Liver (tissue), 9 donors: Measurements from ENCODE around the gene DAAM1. TPM values are rescaled to one million over a fixed set of nuclear protein-coding genes. Genes with fewer than 3 reads are reported as not detected.

Experiments used
- DNase-seq: peaks from one replicate; pipeline ENCODE4 v3.0.0-alpha.2; 2017; ENCODE audit warnings: low spot score
- H3K27ac ChIP-seq, 2 donors: one replicate each; pipeline ENCODE4 v1.7.0; 2013; ENCODE audit warnings: inconsistent platforms in 2 of 2, low read length in 2 of 2, control low read depth in 1 of 2, low read depth in 1 of 2, mild to moderate bottlenecking in 1 of 2
- H3K27me3 ChIP-seq, 4 donors: one replicate each; pipeline versions ENCODE4 v1.6.1 to v1.7.0; 2013; ENCODE audit warnings: low read length in 3 of 4, inconsistent platforms in 1 of 4, mild to moderate bottlenecking in 1 of 4, moderate library complexity in 1 of 4; ENCODE audit not compliant: control insufficient read depth in 4 of 4, insufficient read depth in 4 of 4
- H3K36me3 ChIP-seq, 4 donors: one replicate each; pipeline versions ENCODE4 v1.6.1 to v1.7.0; 2013; ENCODE audit warnings: low read length in 3 of 4, mild to moderate bottlenecking in 3 of 4, low read depth in 1 of 4, moderate library complexity in 1 of 4; ENCODE audit not compliant: control insufficient read depth in 4 of 4, insufficient read depth in 3 of 4
- H3K4me1 ChIP-seq, 4 donors: one replicate each; pipeline versions ENCODE4 v1.6.1 to v1.7.0; 2013; ENCODE audit warnings: low read length in 3 of 4, mild to moderate bottlenecking in 3 of 4, moderate library complexity in 1 of 4; ENCODE audit not compliant: control insufficient read depth in 4 of 4, insufficient read depth in 4 of 4
- H3K4me3 ChIP-seq, 3 donors: one replicate each; pipeline versions ENCODE4 v1.6.1 to v1.7.0; 2013; ENCODE audit warnings: low read length in 3 of 3, control low read depth in 1 of 3, low read depth in 1 of 3, mild to moderate bottlenecking in 1 of 3
- H3K9ac ChIP-seq, 2 donors: one replicate each; pipeline ENCODE4 v1.7.0; 2013; ENCODE audit warnings: low read length in 2 of 2, mild to moderate bottlenecking in 2 of 2, moderate library complexity in 2 of 2, control low read depth in 1 of 2, low read depth in 1 of 2
- H3K9me3 ChIP-seq, 4 donors: one replicate each; pipeline versions ENCODE4 v1.6.1 to v1.7.0; 2013; ENCODE audit warnings: low read length in 3 of 4; ENCODE audit not compliant: control insufficient read depth in 4 of 4
- EGR1 ChIP-seq, 2 donors: IDR thresholded peaks; 2 replicates each; pipeline ENCODE4 v1.6.1; 2016 to 2018; ENCODE audit warnings: antibody characterized with exemption in 2 of 2, low read depth in 2 of 2
- FOXA1 ChIP-seq: IDR thresholded peaks from 2 replicates; pipeline ENCODE4 v1.6.1; 2016; ENCODE audit warnings: antibody characterized with exemption
- FOXA2 ChIP-seq: IDR thresholded peaks from 2 replicates; pipeline ENCODE4 v1.6.1; 2016; ENCODE audit warnings: antibody characterized with exemption
- GABPA ChIP-seq, 2 donors: IDR thresholded peaks in 1 of 2; conservative IDR thresholded peaks in 1 of 2; 2 replicates each; pipeline ENCODE4 v1.6.1; 2016; ENCODE audit warnings: antibody characterized with exemption in 2 of 2, mild to moderate bottlenecking in 1 of 2, moderate library complexity in 1 of 2
- HNF4A ChIP-seq, 2 donors: conservative IDR thresholded peaks; 2 replicates each; pipeline ENCODE4 v1.6.1; 2016; ENCODE audit warnings: antibody characterized with exemption in 2 of 2, mild to moderate bottlenecking in 2 of 2
- HNF4G ChIP-seq: IDR thresholded peaks from 2 replicates; pipeline ENCODE4 v1.6.1; 2016; ENCODE audit warnings: antibody characterized with exemption
- JUND ChIP-seq, 2 donors: IDR thresholded peaks; 2 replicates each; pipeline ENCODE4 v1.6.1; 2016; ENCODE audit warnings: antibody characterized with exemption in 2 of 2
- NR2F2 ChIP-seq: IDR thresholded peaks from 2 replicates; pipeline ENCODE4 v1.6.1; 2016; ENCODE audit warnings: antibody characterized with exemption
- RAD21 ChIP-seq, 2 donors: IDR thresholded peaks; 2 replicates each; pipeline ENCODE4 v1.6.1; 2016; ENCODE audit warnings: antibody characterized with exemption in 2 of 2, mild to moderate bottlenecking in 2 of 2
- RXRA ChIP-seq, 2 donors: IDR thresholded peaks; 2 replicates each; pipeline ENCODE4 v1.6.1; 2017 to 2018; ENCODE audit warnings: antibody characterized with exemption in 2 of 2, mild to moderate bottlenecking in 1 of 2
- SP1 ChIP-seq: IDR thresholded peaks from 2 replicates; pipeline ENCODE4 v1.6.1; 2018; ENCODE audit warnings: antibody characterized with exemption, mild to moderate bottlenecking
- TAF1 ChIP-seq: conservative IDR thresholded peaks from 2 replicates; pipeline ENCODE4 v1.6.1; 2016; ENCODE audit warnings: antibody characterized with exemption, mild to moderate bottlenecking
- YY1 ChIP-seq: IDR thresholded peaks from 2 replicates; pipeline ENCODE4 v1.6.1; 2016; ENCODE audit warnings: antibody characterized with exemption, mild to moderate bottlenecking
- WGBS: extraction: QIAGEN DNeasy Blood & Tissue Kit; methylation state at CpG from one replicate; pipeline ENCODE4 v1.1.7; 2013; 5-methylcytosine and 5-hydroxymethylcytosine counted together
- polyA plus RNA-seq, 2 donors: library from polyadenylated mRNA; stranded (reverse) in 1 of 2; unstranded in 1 of 2; fragments of 200-250 nt in 1 of 2; fragments of >200 nt in 1 of 2; fragmentation: Nextera tagmentation in 1 of 2; extraction: Ambion mirVana in 1 of 2; gene quantifications; one replicate each; pipeline versions ENCODE4 v1.2.1 to v1.2.3, GENCODE V29; 2013 to 2015
- total RNA-seq, 2 donors: library from RNA; depleted of rRNA; stranded (reverse); fragments of >200 nt; gene quantifications; one replicate each; pipeline ENCODE4 v1.2.3, GENCODE V29; 2014
- TF ChIP-seq, protein P1 (sequence below): IDR thresholded peaks from 2 replicates; pipeline ENCODE4 v1.6.1; 2016; ENCODE audit warnings: antibody characterized with exemption
- TF ChIP-seq, protein P2 (sequence below): IDR thresholded peaks from 2 replicates; pipeline ENCODE4 v1.6.1; 2016; ENCODE audit warnings: antibody characterized with exemption, mild to moderate bottlenecking
- TF ChIP-seq, protein P3 (sequence below): fragments of 150-350 bp; IDR thresholded peaks from 2 replicates; pipeline ENCODE4 v1.5.1; 2017; ENCODE audit warnings: improper control_type of control experiment, low read depth, low read length; ENCODE audit not compliant: missing input control
- TF ChIP-seq, protein P4 (sequence below): IDR thresholded peaks from 2 replicates; pipeline ENCODE4 v1.6.1; 2016; ENCODE audit warnings: antibody characterized with exemption
- TF ChIP-seq, protein P5 (sequence below): IDR thresholded peaks from 2 replicates; pipeline ENCODE4 v1.6.1; 2016; ENCODE audit warnings: antibody characterized with exemption
- donor health status: healthy.
- donor health status: healthy.
- donor health status: healthy.
- donor health status: healthy.
- donor health status: healthy.

The DAAM1 gene
- total and polyA plus RNA-seq, 4 donors: 9.5 to 28.4 (median 18.5) TPM

DNA sequence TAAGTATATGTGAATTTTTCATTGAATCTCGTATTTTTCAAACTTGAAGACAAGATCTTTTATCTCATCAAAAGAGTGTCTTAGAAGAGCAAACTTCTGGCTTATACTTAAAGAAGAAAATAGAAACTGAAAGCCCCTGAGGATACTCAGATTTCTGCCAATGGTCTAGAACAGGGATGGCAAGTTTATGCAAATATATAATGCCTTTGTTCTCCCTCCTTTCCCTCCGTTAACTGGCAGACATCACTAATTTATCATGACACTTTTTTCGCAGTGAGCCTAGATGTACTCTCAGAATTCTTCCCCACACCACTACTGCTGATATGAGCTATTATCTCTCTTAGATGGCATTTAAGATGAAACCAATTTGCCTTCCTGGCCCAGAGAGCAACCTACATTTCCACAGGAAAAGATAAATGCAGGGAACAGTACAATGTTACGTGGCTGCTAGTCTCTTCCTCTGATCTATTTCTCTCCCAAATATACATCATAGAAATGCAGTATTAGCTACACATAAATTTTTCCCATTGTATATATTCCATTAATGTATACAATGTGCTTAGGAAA, 40.0 kb upstream of the DAAM1 start:
- Histone ChIP-seq H3K4me3 (no peak overlapping the region), H3K36me3 (no peaks in the 10 kb centered on the region), H3K27ac (no peak overlapping the region), H3K9me3 (no peaks in the 10 kb centered on the region), H3K4me1 (no peaks in the 10 kb centered on the region), H3K9ac (no peak overlapping the region), H3K27me3 (no peaks in the 10 kb centered on the region)
- no peak for DNase-seq
- 88% methylated on average over 4 of the region's 4 CpGs for WGBS
- no peak for TF ChIP-seq FOXA2
- TF ChIP-seq, protein P1, sequence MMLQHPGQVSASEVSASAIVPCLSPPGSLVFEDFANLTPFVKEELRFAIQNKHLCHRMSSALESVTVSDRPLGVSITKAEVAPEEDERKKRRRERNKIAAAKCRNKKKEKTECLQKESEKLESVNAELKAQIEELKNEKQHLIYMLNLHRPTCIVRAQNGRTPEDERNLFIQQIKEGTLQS: no peak
- TF ChIP-seq JUND (IDR thresholded peaks at IDR 0.05): no peak
- TF ChIP-seq, protein P2, sequence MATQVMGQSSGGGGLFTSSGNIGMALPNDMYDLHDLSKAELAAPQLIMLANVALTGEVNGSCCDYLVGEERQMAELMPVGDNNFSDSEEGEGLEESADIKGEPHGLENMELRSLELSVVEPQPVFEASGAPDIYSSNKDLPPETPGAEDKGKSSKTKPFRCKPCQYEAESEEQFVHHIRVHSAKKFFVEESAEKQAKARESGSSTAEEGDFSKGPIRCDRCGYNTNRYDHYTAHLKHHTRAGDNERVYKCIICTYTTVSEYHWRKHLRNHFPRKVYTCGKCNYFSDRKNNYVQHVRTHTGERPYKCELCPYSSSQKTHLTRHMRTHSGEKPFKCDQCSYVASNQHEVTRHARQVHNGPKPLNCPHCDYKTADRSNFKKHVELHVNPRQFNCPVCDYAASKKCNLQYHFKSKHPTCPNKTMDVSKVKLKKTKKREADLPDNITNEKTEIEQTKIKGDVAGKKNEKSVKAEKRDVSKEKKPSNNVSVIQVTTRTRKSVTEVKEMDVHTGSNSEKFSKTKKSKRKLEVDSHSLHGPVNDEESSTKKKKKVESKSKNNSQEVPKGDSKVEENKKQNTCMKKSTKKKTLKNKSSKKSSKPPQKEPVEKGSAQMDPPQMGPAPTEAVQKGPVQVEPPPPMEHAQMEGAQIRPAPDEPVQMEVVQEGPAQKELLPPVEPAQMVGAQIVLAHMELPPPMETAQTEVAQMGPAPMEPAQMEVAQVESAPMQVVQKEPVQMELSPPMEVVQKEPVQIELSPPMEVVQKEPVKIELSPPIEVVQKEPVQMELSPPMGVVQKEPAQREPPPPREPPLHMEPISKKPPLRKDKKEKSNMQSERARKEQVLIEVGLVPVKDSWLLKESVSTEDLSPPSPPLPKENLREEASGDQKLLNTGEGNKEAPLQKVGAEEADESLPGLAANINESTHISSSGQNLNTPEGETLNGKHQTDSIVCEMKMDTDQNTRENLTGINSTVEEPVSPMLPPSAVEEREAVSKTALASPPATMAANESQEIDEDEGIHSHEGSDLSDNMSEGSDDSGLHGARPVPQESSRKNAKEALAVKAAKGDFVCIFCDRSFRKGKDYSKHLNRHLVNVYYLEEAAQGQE: no peak
- no peak for TF ChIP-seq RXRA (IDR thresholded peaks at IDR 0.05)
- TF ChIP-seq YY1: no peak
- TF ChIP-seq EGR1 (IDR thresholded peaks at IDR 0.05; ENCODE audit: low read depth in 2 of 2): no peak
- TF ChIP-seq, protein P3, sequence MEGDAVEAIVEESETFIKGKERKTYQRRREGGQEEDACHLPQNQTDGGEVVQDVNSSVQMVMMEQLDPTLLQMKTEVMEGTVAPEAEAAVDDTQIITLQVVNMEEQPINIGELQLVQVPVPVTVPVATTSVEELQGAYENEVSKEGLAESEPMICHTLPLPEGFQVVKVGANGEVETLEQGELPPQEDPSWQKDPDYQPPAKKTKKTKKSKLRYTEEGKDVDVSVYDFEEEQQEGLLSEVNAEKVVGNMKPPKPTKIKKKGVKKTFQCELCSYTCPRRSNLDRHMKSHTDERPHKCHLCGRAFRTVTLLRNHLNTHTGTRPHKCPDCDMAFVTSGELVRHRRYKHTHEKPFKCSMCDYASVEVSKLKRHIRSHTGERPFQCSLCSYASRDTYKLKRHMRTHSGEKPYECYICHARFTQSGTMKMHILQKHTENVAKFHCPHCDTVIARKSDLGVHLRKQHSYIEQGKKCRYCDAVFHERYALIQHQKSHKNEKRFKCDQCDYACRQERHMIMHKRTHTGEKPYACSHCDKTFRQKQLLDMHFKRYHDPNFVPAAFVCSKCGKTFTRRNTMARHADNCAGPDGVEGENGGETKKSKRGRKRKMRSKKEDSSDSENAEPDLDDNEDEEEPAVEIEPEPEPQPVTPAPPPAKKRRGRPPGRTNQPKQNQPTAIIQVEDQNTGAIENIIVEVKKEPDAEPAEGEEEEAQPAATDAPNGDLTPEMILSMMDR: no peak
- no peak for TF ChIP-seq GABPA (IDR thresholded peaks at IDR 0.05 in 1 of 2, conservative IDR thresholded peaks at IDR 0.05 in 1 of 2)
- TF ChIP-seq, protein P4, sequence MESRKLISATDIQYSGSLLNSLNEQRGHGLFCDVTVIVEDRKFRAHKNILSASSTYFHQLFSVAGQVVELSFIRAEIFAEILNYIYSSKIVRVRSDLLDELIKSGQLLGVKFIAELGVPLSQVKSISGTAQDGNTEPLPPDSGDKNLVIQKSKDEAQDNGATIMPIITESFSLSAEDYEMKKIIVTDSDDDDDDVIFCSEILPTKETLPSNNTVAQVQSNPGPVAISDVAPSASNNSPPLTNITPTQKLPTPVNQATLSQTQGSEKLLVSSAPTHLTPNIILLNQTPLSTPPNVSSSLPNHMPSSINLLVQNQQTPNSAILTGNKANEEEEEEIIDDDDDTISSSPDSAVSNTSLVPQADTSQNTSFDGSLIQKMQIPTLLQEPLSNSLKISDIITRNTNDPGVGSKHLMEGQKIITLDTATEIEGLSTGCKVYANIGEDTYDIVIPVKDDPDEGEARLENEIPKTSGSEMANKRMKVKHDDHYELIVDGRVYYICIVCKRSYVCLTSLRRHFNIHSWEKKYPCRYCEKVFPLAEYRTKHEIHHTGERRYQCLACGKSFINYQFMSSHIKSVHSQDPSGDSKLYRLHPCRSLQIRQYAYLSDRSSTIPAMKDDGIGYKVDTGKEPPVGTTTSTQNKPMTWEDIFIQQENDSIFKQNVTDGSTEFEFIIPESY: no peak
- TF ChIP-seq TAF1: no peak
- TF ChIP-seq SP1: no peak
- TF ChIP-seq HNF4A (conservative IDR thresholded peaks at IDR 0.05): no peak
- no peak for TF ChIP-seq NR2F2
- TF ChIP-seq FOXA1: no peak
- no peak for TF ChIP-seq HNF4G
- no peak for TF ChIP-seq RAD21 (IDR thresholded peaks at IDR 0.05)

DNA sequence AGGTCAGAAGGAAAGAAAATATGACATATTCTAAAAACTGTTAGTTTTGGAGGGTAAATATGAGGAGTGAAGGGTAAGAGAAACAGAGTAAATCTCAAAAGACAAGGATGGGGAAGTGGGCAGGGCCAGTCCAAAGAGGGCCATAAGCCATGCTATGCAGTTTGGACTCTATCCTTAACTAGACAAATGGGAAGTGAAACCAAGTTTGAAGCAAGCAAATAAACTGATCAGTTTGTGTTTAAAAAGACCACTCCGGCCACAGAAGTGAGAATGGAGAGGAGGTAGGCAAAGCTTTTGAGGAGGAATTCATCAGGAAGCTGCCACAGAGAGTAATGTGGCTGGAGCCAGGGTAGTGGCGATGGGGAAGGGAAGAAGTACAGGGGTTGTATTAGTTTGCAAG, 37.5 kb upstream of the DAAM1 start:
- Histone ChIP-seq H3K9ac (no peak overlapping the region), H3K36me3 (no peaks in the 10 kb centered on the region), H3K27me3 (no peaks in the 10 kb centered on the region), H3K27ac (no peak overlapping the region), H3K4me1 (no peaks in the 10 kb centered on the region), H3K9me3 (no peaks in the 10 kb centered on the region), H3K4me3 (no peak overlapping the region)
- WGBS: 76% methylated on average over 2 of the region's 2 CpGs
- no peak for DNase-seq
- TF ChIP-seq, protein P3: no peak
- TF ChIP-seq RXRA (IDR thresholded peaks at IDR 0.05) (no peak), YY1 (no peak), HNF4G (no peak), HNF4A (conservative IDR thresholded peaks at IDR 0.05) (no peak), RAD21 (IDR thresholded peaks at IDR 0.05) (no peak), FOXA1 (no peak), SP1 (no peak), EGR1 (IDR thresholded peaks at IDR 0.05; ENCODE audit: low read depth in 2 of 2) (no peak)
- TF ChIP-seq, protein P1: no peak
- TF ChIP-seq, protein P5, sequence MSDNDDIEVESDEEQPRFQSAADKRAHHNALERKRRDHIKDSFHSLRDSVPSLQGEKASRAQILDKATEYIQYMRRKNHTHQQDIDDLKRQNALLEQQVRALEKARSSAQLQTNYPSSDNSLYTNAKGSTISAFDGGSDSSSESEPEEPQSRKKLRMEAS: no peak
- TF ChIP-seq, protein P4: no peak
